GM12801 (cell line): Measurements from ENCODE around the gene SOX5.

ENCODE experiments used
- CTCF ChIP-seq: IDR thresholded peaks from one replicate; pipeline ENCODE4 v1.5.1; 2011; ENCODE audit warnings: control low read depth; ENCODE audit not compliant: insufficient read length; ENCODE audit errors: extremely low read depth

The SOX5 gene

GRCh38 chr12:23533265-23533664 is 416.2 kb downstream of the SOX5 start:
- TF ChIP-seq CTCF = no peak

GRCh38 chr12:23528316-23528715 is 421.2 kb downstream of the SOX5 start:
- TF ChIP-seq CTCF = no peak

- TF ChIP-seq CTCF = no peak
These were observed 423.9 kb downstream of the SOX5 start for GRCh38 chr12:23525450-23526072.

- TF ChIP-seq CTCF = no peak
These were observed 426.1 kb downstream of the SOX5 start for GRCh38 chr12:23523339-23523738.

- no peak for TF ChIP-seq CTCF
These were observed 439.0 kb downstream of the SOX5 start for GRCh38 chr12:23510484-23510883.

GRCh38 chr12:23504641-23505399 is 444.6 kb downstream of the SOX5 start:
- no peak for TF ChIP-seq CTCF

- TF ChIP-seq CTCF = no peak
These were observed 445.4 kb downstream of the SOX5 start for GRCh38 chr12:23504043-23504442.
